CD4-positive, alpha-beta T cell treated with Interleukin-2 at 100 ng/mL for 4 hours (primary cell): Measurements from ENCODE around the gene CBFA2T3.

Experiments
- DNase-seq: peaks from one replicate; pipeline ENCODE4 v3.0.0-alpha.2; 2020; ENCODE audit warnings: low spot score

CBFA2T3 gene

DNA sequence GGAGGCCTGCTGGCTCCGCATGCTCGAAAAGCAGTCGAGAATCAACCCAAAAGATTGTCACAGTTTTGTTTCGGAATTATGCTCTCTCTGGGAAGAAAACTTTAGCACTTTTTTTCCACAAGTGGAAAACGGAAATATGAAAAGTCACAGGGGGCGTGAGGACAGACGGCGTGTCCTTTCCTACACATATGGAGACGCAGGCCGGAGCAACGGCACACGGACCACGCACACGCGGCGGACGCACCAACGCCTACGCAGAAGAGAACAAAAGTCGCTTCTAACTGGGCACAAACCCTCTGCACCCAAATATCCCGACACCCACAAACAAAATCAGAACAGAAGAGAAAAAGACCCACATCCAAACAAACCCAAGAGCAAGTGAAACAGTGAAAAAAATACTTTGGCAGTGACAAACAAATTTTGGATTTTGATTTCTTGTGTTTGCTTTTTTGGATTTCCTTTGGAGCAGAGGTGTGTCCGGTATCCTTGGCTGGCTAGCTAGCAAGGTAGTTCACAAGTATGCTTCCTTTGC, 101.2 kb downstream of the CBFA2T3 start:
- no peak for DNase-seq

DNA sequence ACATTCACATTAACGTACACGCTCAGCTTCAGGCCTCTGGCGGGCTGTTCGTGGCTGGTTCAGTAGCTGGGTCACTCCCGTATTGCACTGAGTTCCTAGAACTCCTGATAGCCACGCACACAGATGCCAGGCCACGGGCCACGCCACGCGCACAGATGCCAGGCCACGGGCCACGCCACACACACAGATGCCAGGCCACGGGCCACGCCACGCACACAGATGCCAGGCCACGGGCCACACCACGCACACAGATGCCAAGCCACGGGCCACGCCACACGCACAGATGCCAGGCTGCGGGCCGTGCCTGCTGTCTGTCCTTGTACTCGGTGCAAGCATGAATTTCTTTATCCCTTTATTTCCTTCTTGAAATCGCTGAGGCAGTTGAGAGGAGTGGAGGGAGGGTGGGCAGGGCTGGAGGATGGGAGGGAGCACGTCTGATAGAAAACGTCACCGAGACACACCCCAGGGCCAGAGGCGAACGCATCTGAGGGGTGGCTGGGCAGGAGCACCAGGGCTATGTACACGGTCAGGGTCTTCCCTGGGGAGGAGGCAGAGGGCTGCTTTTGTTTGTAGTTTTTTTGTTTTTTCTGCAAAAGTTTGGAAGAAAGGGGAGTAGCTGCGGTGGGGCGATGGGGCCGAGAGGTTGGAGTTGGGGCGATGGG, 101.9 kb downstream of the CBFA2T3 start:
- DNase-seq, result no peak

DNA sequence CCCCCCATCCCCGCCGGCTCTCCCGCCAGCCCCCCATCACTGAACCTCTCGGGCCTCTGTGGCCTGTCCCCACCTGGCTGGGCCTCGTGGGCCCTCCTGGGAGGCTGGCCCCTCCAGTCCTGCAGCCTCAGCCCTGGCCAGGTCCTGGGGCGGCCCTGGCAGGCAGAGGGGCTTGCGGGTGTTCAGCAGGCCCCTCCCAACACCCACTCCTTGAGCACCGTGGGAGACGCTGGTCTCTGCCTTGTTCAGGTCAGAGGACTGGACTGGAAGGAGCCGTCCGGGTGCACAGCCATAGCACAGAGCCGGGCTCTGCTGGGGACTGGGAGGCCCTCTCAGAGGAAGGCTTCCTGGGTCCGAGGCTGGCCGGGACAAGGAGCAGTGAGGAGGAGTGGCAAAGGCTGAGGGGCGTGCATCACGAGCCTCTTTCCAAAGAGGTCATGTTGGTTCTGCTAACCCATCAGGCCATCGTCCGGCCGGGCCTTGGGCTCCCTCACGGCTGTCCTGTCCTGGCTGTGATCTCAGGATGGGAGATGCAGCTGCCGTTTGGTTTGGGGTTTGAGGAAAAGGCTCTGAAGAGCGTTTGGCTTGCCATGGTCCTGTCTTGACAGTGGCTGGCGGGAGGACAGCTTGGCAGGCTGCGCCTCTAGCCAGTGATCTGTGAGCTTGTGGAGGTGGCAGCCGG, 104.2 kb downstream of the CBFA2T3 start:
- DNase-seq, result no peak

DNA sequence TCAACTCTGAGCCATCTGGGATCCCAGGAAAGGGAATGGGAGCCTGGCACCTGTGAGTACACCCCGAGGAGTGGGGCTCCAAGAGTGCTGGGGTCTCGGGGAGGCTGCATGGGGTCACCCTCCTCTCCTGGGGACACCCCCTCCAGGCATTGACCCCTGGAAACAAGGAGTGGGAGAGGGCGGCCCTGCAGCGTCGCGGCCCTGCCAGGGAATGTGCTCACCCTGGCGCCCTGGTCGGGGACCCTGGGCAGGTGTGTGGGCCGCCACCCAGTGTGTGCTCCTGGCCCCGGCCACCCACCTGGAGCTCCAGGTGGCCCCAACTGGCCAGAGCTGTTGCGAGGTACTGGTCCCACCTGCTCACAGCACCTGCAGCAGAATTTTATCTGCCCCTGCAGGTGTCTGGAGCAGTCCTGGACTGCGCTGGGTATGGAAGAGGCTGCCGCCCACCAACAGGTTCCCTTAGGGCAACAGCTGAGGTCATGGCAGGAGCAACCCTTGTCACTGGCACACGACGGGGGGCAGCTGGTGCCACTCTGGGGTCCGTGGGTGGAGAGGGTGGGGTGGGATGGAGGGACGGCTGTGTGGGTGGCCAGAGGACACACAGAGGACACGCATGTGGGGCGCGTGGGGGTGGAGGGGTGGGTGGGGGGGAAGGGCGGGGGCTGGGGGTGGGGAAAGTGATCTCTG, 105.1 kb downstream of the CBFA2T3 start:
- DNase-seq, result no peak

DNA sequence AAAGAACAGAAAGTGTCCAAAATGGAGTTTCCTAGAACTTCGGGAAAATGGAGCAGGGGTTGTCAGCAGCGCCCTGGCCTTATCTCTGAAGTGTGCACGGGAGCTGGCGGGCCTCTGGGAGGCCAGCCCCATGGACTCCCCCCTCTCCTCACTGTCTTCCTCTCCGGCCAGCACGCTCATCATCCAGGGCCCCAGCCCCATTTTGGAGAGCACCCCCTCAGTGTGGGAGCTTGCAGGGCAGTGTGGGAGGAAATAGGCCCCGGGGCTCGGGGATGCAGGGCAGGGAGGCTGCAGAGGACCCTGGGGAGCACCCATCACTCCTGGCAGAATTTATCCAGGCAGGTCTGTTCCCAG, 105.7 kb downstream of the CBFA2T3 start:
- no peak for DNase-seq

DNA sequence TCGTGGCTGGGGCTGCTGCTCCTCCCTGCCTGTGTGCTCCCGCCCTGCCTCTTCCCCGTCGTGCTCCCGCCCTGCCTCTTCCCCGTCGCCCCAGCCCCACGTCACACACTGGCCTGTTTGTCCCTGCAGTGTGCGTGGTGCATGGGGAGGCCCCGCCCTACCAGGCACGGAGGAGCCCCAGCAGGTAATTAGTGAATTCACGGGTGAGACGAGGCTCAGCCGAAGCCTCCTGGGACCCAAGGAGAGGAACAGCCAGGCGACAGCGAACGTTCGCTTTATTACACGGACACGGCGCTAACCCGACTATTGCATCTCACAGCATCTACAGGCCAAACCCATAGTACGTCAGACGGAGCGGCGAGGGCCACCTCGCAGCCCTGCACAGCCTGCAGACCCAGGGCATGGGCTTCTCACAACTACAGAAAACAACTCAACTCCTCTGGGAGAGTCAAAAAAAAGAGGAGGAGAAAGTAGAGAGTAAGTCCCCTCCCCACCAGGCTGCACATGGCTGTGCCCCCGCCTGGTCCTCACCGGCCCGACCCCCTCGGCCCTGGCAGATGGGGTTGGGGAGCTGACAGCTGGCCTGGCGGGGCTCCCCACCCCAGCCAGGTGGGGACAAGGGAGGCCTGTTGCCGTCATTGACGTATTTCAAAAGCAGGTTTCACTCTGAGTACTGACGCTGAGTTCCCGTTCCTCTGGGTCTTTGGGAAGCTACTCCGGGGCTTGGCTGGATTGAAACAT, 106.2 kb downstream of the CBFA2T3 start:
- DNase-seq, result no peak

DNA sequence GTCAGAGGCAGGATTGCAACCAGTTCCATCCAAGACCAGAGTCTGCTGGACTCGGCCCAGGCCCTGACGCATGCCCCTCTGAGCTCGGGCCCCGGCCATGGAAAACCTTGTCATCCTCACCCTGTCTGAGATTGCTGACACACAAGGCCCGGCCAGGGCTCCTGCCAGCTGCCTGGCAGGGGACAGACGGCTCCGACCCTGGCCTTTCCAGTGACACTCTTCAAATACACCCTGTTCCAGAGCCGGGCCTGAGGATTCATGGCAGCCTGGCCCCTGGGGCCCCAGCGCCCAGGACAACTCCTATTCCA, 107.4 kb downstream of the CBFA2T3 start:
- DNase-seq, result no peak

DNA sequence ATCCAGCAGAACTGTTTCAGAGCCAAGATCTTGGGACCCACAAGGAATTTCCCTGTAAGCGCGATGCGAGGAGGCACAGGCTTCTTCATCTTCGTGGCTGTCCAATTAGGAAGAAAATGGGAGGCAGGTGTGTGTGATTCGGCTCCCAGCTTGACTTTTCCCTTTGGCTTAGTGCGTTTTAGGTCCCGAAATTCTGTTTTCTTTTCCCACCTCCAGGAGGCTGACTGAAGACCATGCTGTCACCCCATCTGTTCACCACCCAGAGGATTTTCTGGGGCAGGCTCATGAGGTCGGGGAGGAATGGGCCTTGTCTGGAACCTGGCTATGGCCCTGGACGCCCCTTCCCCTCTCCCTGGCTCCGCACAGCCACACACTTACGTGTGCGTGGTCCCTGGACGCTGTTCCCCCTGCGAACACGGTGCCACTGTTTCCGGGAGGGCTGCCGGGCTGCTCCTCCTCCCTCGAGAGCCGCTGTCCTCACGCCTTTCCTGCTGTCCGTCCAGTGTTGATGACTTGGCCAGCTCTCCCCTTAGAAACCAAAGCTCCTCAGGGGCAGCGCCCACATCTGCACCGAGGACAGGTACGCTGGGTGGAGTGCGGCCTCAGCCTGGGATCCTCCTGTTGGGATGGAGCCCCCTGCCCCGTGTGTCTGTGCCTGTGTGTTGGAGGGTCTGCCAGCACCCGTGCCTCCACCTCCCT, 107.9 kb downstream of the CBFA2T3 start:
- no peak for DNase-seq

DNA sequence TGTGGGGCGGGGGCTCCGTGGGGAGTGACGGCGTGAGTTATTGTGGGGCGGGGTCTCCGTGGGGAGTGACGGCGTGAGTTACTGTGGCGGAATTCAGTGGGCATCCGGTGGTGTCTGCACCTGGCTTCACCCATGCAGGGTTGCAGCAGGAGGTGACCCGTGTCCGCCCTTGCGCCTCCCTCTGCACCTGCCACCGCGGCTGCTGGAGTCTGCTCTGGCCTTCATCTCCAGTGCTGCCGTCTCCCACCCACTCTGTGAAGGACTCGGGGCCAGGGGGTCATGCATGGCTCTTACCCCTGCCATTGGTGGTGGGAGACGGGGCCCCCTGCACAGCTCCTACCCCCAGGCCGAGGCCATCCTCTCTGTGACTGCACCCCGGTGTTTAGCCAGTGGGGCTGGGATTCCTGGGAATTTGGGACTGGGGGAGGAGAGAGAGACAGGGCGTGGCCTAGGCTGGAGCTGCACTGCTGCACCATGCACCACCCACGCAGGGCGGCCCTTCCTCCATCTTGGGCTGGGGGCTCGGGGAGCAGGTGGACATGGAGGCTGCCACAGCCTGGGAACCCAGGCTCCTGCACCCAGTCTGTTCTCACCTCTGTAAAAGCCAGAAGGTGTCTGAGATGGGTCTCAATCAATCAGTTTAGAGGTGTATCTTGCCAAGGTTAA, 109.3 kb downstream of the CBFA2T3 start:
- DNase-seq, result no peak

DNA sequence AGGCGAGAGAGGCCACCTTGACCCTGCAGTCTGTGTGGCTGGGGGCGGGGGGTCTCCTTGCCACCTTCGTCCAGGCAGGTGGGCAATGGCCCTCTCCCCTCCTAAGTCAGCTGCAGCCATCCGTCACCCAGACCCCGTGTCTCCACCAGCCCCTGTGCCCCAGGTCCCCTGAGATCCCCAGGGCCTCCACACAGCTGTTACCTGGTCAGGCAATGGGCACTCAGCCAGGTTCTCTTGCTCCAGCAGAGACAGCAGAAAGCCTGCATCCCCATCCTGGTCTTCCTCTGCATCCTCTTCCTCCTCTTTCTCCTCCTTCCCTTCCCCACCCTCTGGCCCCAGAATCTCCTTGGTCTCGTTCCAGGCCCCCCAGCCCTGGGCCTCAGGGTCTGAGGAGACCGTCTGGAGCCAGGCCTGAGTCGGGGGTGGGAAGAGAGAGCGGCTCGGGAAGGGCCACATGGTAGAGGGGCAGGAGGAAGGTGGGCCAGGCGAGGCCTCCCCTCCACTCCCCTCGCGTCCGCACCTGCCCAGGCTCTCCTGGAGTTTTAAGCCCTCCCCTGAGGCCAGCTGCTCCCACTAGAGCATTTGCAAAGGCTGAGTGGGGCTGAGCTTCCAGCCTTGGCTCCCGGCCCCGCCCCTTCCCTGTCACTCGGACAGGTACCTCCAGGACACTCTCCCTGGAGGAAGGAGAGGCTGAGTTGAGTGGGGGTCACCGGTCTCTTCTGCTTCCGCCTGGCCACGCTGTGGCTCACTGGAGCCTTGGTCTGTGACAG, 110.7 kb downstream of the CBFA2T3 start, which contains the start of gene PABPN1L:
Gene PABPN1L, minus strand, starts transcription at position 510 of the 770 bp plus-strand sequence. Its CDS starts 54 bp downstream, at position 456.
- DNase-seq, result no peak

DNA sequence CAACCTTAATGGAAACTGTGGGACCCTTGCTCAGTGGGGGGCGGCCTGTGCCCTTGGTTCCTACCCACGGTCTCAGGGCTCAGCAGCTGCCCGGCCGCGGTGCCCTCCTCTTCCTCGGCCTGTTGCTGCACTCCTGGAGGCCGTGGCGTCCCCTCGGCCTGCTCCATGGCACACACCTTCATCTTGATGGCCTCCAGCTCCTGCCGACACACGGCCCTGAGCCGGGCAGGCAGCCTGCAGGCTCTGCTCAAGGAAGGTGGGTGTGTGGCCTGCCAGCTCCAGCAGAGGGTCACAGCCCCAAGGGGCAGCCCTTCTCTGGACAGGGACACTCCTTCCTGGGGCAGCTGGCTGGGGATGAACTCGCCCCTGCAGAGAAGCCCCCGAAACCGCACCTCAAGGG, 111.3 kb downstream of the CBFA2T3 start:
- DNase-seq, result no peak

DNA sequence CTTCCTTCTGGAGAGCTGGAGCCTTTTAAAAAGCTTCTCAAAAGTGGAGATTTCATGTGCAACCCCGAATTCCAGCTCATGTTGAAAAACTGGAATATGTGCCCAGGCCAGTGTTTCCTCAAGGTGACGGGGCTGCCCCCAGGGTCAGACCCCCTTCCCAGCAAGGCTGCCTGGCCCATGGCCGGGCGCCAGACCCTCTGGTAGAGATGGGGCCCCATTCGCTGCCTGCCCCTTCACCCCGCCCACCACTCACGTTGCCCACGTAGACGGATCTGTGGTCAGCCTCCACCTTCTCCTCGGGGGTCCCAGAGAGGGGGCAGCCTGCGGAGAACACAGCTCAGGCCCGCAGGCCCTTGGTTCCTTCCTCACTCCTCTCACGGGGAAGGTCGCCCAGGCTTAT, 111.7 kb downstream of the CBFA2T3 start:
- no peak for DNase-seq

DNA sequence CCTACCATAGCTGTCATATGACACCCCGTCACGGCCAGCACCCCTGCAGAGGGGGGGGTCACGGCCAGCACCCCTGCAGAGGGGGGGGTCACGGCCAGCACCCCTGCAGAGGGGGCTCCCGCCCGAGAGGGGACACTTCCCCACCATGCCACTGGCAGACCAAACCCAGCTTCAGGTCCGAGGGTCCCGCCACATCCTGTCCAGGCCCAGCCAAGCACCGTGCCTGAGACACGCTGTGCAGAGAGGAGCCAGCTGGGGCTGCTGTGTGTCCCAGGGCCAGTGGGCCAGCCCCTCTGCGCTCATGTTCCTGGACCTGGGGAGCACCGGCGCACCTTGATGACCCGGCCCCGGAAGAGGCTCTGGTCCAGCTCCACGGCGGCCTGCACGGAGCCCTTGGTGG, 112.5 kb downstream of the CBFA2T3 start:
- DNase-seq, result no peak

DNA sequence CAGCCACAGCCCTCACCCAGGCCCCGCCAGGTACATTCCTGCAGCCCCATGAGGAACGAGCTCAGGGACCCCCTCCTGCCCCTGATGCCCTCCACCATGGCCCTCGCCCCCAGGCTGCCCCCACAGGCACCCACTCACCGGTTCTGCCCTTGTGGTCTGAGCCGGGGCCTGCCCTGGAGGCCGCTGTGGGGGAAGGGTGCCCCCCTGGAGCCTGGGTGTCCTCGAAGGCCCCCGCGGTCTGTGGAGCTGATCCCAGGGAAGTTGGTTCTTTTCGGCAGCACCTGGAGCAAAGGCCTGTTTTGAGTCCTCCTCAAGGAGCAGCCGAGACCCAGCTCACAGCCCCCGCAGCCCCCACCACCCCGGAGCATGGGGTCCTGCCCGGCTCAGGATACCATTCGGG, 112.9 kb downstream of the CBFA2T3 start:
- DNase-seq, result no peak

DNA sequence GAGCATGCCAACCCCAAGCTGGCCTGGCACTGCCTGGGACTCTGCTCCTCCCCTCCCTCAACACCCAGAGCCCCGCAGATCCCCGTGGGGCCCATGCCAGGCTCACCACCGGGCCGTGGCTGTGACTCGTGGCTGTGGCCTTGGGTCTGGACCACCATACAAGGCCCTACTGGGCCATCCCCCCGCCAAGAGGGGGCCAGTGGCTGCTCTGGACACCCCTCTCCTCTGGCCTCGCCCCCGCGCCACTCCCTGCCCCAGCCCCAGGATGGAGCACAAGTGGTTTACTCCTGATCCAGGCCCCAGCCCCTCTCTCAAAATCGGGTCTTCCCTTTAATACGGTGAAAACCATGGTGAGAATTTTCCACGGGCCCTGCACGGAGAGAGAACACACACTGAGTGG, 113.6 kb downstream of the CBFA2T3 start:
- DNase-seq, result no peak

DNA sequence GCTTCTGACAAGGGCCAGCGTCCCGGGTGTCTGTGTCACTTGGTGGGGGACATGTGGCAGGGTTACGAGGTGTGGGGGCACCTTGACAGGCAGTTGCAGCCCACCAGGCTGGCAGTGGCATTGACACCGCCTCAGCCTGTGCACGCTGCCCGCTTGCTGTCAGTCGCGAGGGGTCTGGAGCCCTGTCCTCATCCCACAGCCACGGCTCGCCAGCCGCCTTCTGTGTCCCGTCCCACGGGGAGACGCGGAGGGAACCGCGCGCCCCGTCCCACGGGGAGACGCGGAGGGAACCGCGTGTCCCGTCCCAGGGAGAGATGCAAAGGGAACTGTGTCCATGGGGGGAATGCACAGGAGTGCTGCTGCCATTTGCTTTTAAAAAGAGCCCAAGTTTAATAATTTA, 114.0 kb downstream of the CBFA2T3 start:
- no peak for DNase-seq

DNA sequence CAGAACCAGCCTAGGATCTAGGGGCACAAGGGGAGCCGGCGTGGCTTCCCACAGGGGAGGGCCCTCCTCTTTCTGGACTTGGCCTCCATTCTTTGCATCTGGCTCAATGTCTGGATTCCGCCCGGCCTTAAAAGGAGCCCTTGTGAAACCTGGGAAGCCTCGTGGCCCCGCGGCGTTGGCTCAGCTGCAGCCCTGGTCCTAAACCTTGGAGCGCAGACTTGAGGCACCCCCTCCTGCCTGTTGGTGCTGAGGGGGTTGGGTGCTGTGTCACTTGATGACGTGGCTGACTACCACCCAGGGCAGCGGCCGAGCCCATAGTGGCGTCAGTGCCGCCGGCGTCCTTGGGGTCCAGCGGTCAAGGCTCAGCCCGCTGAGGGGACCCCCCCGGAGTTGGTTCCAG, 115.6 kb downstream of the CBFA2T3 start:
- no peak for DNase-seq

DNA sequence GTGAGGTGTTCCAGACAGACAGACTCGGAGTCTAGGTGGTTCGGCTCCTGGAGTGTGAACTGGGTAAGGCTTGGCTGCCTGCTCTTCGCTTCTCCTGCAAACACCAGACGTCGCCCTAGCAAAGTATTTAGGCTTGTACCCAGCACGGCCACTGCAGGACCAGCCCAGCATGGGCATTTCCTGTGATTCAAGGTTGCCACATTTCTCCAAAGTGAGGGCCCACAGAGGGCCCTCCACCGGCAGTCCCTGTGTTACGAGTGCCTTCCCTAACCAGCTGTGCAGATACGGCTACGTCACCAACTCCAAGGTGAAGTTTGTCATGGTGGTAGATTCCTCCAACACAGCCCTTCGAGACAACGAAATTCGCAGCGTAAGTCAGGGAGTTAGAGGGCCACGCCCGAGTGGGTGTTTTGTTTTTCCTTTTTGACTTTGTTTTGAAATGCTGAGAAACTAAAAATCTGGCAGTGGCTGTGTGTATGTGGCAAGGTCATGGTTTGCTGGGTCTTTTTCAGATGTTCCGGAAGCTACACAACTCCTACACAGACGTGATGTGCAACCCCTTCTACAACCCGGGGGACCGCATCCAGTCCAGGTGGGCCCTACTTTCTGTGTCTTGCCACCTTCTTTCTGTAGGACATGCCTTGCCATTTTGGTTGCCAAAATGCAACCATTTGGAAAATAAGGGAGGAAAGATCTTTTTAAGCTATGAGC, 117.5 kb downstream of the CBFA2T3 start:
- DNase-seq, result no peak

DNA sequence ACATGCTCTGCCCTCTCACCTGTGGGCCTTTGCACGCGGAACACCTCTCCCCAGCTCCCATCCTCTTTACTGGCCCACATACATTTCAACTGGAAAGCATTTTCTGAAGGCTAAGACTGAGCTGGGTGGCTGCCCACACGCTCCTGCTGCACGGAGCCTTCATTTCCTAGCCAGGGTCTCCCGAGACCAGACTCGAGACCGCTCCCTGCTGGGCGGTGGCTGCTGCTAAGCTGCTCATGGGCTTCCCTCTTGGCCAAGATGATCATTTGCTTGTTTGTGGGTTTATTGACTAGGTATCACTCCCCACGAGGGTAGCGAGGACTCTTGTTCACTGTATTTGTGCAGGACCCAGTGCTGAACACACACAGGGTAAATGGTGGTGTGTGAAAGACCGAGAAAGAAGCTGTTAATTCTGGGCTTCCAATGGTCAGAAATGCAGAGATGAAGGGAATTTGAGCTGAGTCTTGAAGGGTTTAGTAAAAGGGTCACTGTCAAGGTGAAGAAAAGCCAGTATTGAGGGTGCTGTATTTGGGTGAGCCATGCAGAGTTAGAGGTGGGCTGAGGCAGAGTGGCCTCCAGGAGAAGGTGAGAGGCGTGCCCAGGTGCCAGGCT, 119.2 kb downstream of the CBFA2T3 start:
- DNase-seq, result peak; percentile 78
